HepG2 (cell line): ENCODE data around the gene MAPK8. TPM values are rescaled to one million over a fixed set of nuclear protein-coding genes. Genes with fewer than 3 reads are reported as not detected.

Experiments
- ATAC-seq: fragments of 200-7000 bp; cut with Tn5 transposase; 3 replicates; pipeline ENCODE4 v1.9.1; 2020; ENCODE audit warnings: mild to moderate bottlenecking, moderate library complexity
- BruUV-seq: library from RNA; stranded (reverse); fragments of 400-500 nt; replicated peaks from 2 replicates; lab custom pipeline; 2021; lab: Mats Ljungman, UMichigan
- CTCF ChIA-PET: fragments of 300-600 bp; formaldehyde crosslinking; extraction: SDS; loops from one replicate; lab custom pipeline; 2021; ENCODE audit warnings: low total read pairs, inconsistent platforms, low intra/inter-chr PET ratio; lab: Yijun Ruan, JAX
- POLR2A ChIA-PET: fragments of 350-600 bp; sonication (Branson Sonifier 250); formaldehyde crosslinking; loops from one replicate; lab custom pipeline; 2020; ENCODE audit warnings: antibody characterized with exemption, inconsistent platforms; lab: Yijun Ruan, JAX
- DNase-seq: peaks from one replicate; pipeline ENCODE4 v3.0.0-alpha.2; 2015; ENCODE audit warnings: low spot score
- FAIRE-seq: peaks from 3 replicates; lab custom pipeline; 2011; peaks lifted over from hg19 to GRCh38; lab: Jason Lieb, UNC
- H2AFZ ChIP-seq: one replicate; pipeline ENCODE4 v1.6.1; 2011; ENCODE audit warnings: low read length, inconsistent platforms
- H3K27ac ChIP-seq: fragments of 300-600 bp; 3 replicates; pipeline ENCODE4 v1.8.0; 2011; ENCODE audit warnings: mixed run types, mild to moderate bottlenecking, mixed read lengths, low read length, inconsistent platforms; ENCODE audit not compliant: insufficient read depth; ENCODE audit errors: extremely low read length
- H3K27me3 ChIP-seq, 2 experiments: fragments of 200-600 bp in 1 of 2; 2 replicates in 1 of 2; 3 replicates in 1 of 2; pipeline versions ENCODE4 v1.6.0 to v1.8.0; 2011; ENCODE audit warnings: low read length in 2 of 2, mild to moderate bottlenecking in 2 of 2, moderate library complexity in 2 of 2, inconsistent platforms in 1 of 2; ENCODE audit not compliant: insufficient read depth in 2 of 2, control insufficient read depth in 1 of 2
- H3K36me3 ChIP-seq, 2 experiments: fragments of 200-600 bp in 1 of 2; replicated peaks in 1 of 2; 2 replicates in 1 of 2; 3 replicates in 1 of 2; pipeline versions ENCODE4 v1.5.1 to v1.8.0; 2011; ENCODE audit warnings: low read length in 2 of 2, inconsistent platforms in 1 of 2; ENCODE audit not compliant: insufficient read depth in 2 of 2, control insufficient read depth in 1 of 2
- H3K4me1 ChIP-seq: 2 replicates; pipeline ENCODE4 v1.5.1; 2012; ENCODE audit warnings: low read length, inconsistent platforms; ENCODE audit not compliant: insufficient read depth
- H3K4me2 ChIP-seq: 2 replicates; pipeline ENCODE4 v1.6.0; 2011; ENCODE audit warnings: low read depth, low read length, inconsistent platforms
- H3K4me3 ChIP-seq, 3 experiments: fragments of 200-600 bp in 1 of 3; sonication (generic), shearing (Covaris generic) in 1 of 3; replicated peaks in 1 of 3; 2 replicates each; pipeline ENCODE4 v1.5.1; 2011 to 2016; ENCODE audit warnings: low read length in 3 of 3, inconsistent platforms in 2 of 3, low read depth in 2 of 3, mild to moderate bottlenecking in 2 of 3, control low read depth in 1 of 3, mixed read lengths in 1 of 3; ENCODE audit not compliant: insufficient read depth in 1 of 3
- H3K79me2 ChIP-seq: one replicate; pipeline ENCODE4 v1.6.1; 2011; ENCODE audit warnings: low read length, inconsistent platforms; ENCODE audit not compliant: insufficient read depth
- H3K9ac ChIP-seq: 2 replicates; pipeline ENCODE4 v1.6.0; 2011; ENCODE audit warnings: mild to moderate bottlenecking, low read depth, low read length, inconsistent platforms; ENCODE audit not compliant: insufficient read depth
- H3K9me3 ChIP-seq: 2 replicates; pipeline ENCODE4 v1.5.1; 2012; ENCODE audit warnings: mild to moderate bottlenecking, low read length
- H4K20me1 ChIP-seq: 2 replicates; pipeline ENCODE4 v1.6.0; 2011; ENCODE audit warnings: inconsistent platforms, mild to moderate bottlenecking, low read length, moderate library complexity; ENCODE audit not compliant: insufficient read depth
- AKAP8 ChIP-seq: sonication (generic); formaldehyde crosslinking; IDR thresholded peaks from 2 replicates; pipeline ENCODE4 v1.5.1; 2020; ENCODE audit warnings: mild to moderate bottlenecking, missing genetic modification reagents
- FOXK1 ChIP-seq: sonication (generic); formaldehyde crosslinking; IDR thresholded peaks from 2 replicates; pipeline ENCODE4 v1.4.0; 2020; ENCODE audit warnings: low read depth, missing genetic modification reagents, borderline replicate concordance
- NBN ChIP-seq: fragments of 450-650 bp; conservative IDR thresholded peaks from 2 replicates; pipeline ENCODE4 v1.6.1; 2017
- ZMAT3 ChIP-seq: sonication (generic); formaldehyde crosslinking; conservative IDR thresholded peaks from 2 replicates; pipeline ENCODE4 v1.7.0; 2021; ENCODE audit warnings: missing genetic modification reagents
- ZNF558 ChIP-seq: sonication (generic); formaldehyde crosslinking; IDR thresholded peaks from 2 replicates; pipeline ENCODE4 v1.9.0; 2022; ENCODE audit warnings: mild to moderate bottlenecking, missing genetic modification reagents, borderline replicate concordance
- in situ Hi-C: cut with HindIII; loops from 2 replicates; pipeline ENCODE4 v1.10.0; 2017; ENCODE audit warnings: low pct_unique_long_range_greater_than_20kb; ENCODE audit not compliant: extremely low pct_ligation_motif_present
- intact Hi-C: fragments of 100-400 bp; cut with micrococcal nuclease; formaldehyde crosslinking; loops from one replicate; pipeline ENCODE4 v1.10.0; 2022; ENCODE audit not compliant: unreplicated experiment
- polyA plus RNA-seq, 8 experiments: library from polyadenylated mRNA; depleted of rRNA in 3 of 8; stranded (reverse) in 7 of 8; unstranded in 1 of 8; fragments of >200 nt; fragmentation: Illumina TruSeq in 4 of 8; extraction: Trizol in 4 of 8; gene quantifications; 2 replicates each; pipeline versions ENCODE4 v1.2.1 to v1.2.3, GENCODE V29; 2011 to 2016; ENCODE audit warnings: low read depth in 4 of 8, missing spikeins in 1 of 8, mixed read lengths in 1 of 8; ENCODE audit not compliant: insufficient read depth in 1 of 8
- total RNA-seq, 5 experiments: library from RNA; depleted of rRNA; stranded (reverse); fragments of >200 nt; fragmentation: Illumina TruSeq; extraction: Trizol; gene quantifications; 2 replicates each; pipeline ENCODE4 v1.2.3, GENCODE V29; 2016; ENCODE audit warnings: low read depth in 1 of 5

The MAPK8 gene
- total and polyA plus RNA-seq, 2 of the 13 experiments (the other 11 are each of a cell fraction or from before 2014, with no cell fraction given), result 41.6 to 47.3 TPM

- ChIA-PET POLR2A (no interaction called here), CTCF (no interaction called here)
- in situ Hi-C loops (no loop called here), intact Hi-C loops (no loop called here)
- no peak overlapping the region for H3K9ac ChIP-seq
- ATAC-seq, result no peak
- DNase-seq, result no peak
- H3K27ac ChIP-seq, result no peak overlapping the region
- no peaks in the 10 kb centered on the region for H3K27me3 ChIP-seq
- no peak overlapping the region for H3K4me3 ChIP-seq
- no peak for TF ChIP-seq NBN
- no peak for TF ChIP-seq FOXK1 (CRISPR knock-in tag)
- no peak for TF ChIP-seq ZNF558
- TF ChIP-seq ZMAT3 (CRISPR knock-in tag), result no peak
- no peaks in the 10 kb centered on the region for H3K79me2 ChIP-seq
- no peak overlapping the region for H3K4me2 ChIP-seq
- H3K36me3 ChIP-seq, result no peaks in the 10 kb centered on the region
- BruUV-seq, result no TSS peak
- no peaks in the 10 kb centered on the region for H3K4me1 ChIP-seq
- no peaks in the 10 kb centered on the region; the same call in 1 of the 2 replicates for H4K20me1 ChIP-seq
- no peak for FAIRE-seq
- H2AFZ ChIP-seq, result no peak overlapping the region
- H3K9me3 ChIP-seq, result peaks cover 4% of the 10 kb centered on the region; the same call in 1 of the 2 replicates
Observed at GRCh38 chr10:48381971-48382370, 75.5 kb downstream of the MAPK8 start.

DNA sequence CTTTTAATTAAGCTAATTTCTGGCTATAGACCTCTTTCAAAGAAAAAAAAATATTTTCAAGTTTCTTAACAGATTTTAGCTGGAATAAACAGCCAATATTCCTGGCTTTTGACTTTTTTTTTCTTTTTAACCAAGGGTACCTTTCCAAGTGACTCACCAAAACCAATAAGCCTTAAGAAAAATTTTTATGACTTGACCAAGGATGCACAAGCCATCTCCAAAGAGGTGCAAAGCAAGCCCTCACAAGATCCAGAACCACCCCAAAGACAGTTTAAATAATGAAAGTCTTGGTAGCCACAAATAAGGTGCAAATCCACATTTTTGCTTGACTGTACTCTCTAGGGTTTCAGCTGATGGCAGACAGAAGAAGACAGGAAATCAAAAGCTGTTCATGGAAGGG is 76.5 kb downstream of the MAPK8 start:
- Histone ChIP-seq H3K4me1 (no peaks in the 10 kb centered on the region), H3K4me2 (no peak overlapping the region), H3K36me3 (no peaks in the 10 kb centered on the region), H3K27me3 (no peaks in the 10 kb centered on the region), H4K20me1 (no peaks in the 10 kb centered on the region; the same call in 1 of the 2 replicates), H3K9ac (no peak overlapping the region), H3K79me2 (no peaks in the 10 kb centered on the region), H3K9me3 (peaks cover 4% of the 10 kb centered on the region; the same call in 1 of the 2 replicates), H3K27ac (no peak overlapping the region), H2AFZ (no peak overlapping the region), H3K4me3 (no peak overlapping the region)
- DNase-seq, result no peak
- POLR2A ChIA-PET, result no interaction called here
- CTCF ChIA-PET, result no interaction called here
- no peak for FAIRE-seq
- ATAC-seq, result no peak
- TF ChIP-seq AKAP8 (CRISPR knock-in tag), result no peak
- BruUV-seq, result no TSS peak
- intact Hi-C loops (no loop called here), in situ Hi-C loops (no loop called here)
